Tibial artery (tissue), 4 donors: ENCODE data around the gene ADARB1.
A peak's percentile ranks its signal among the peaks of the same experiment; 100 is the strongest.

Experiments used
- DNase-seq, 2 donors: peaks; one replicate each; pipeline ENCODE4 v3.0.0-alpha.2; 2019
- H3K27ac ChIP-seq, 2 donors: fragments of 200-600 bp; sonication (generic) in 1 of 2; 1 replicate in 1 of 2; 2 replicates in 1 of 2; pipeline ENCODE4 v1.5.1; 2018 to 2019; ENCODE audit warnings: mild to moderate bottlenecking in 1 of 2
- H3K27me3 ChIP-seq, 2 donors: fragments of 200-600 bp; sonication (generic) in 1 of 2; one replicate each; pipeline versions ENCODE4 v1.5.1 to v1.6.0; 2016 to 2019
- H3K36me3 ChIP-seq, 3 donors: fragments of 200-600 bp; sonication (generic) in 2 of 3; one replicate each; pipeline ENCODE4 v1.5.1; 2016 to 2019; ENCODE audit warnings: mild to moderate bottlenecking in 2 of 3
- H3K4me1 ChIP-seq, 4 donors: fragments of 200-600 bp; sonication (generic) in 2 of 4; 1 replicate in 3 of 4; 2 replicates in 1 of 4; pipeline ENCODE4 v1.5.1; 2016 to 2019
- H3K4me3 ChIP-seq, 2 donors: fragments of 200-600 bp; sonication (generic) in 1 of 2; 1 replicate in 1 of 2; 2 replicates in 1 of 2; pipeline ENCODE4 v1.5.1; 2018 to 2019; ENCODE audit warnings: mild to moderate bottlenecking in 2 of 2
- H3K9me3 ChIP-seq, 3 donors: fragments of 200-600 bp; sonication (generic) in 1 of 3; one replicate each; pipeline ENCODE4 v1.5.1; 2016 to 2019
- CTCF ChIP-seq, 2 experiments: fragments of 200-600 bp in 1 of 2; fragments of 450-650 bp in 1 of 2; IDR thresholded peaks; one replicate each; pipeline ENCODE4 v1.5.1; 2017 to 2019; ENCODE audit warnings: antibody characterized with exemption in 2 of 2, mild to moderate bottlenecking in 1 of 2, moderate library complexity in 1 of 2
- intact Hi-C: fragments of 100-400 bp; cut with DNase I; formaldehyde crosslinking; loops from one replicate; pipeline ENCODE4 v1.15.0; 2023; ENCODE audit warnings: low total_unique reads

The ADARB1 gene

DNA sequence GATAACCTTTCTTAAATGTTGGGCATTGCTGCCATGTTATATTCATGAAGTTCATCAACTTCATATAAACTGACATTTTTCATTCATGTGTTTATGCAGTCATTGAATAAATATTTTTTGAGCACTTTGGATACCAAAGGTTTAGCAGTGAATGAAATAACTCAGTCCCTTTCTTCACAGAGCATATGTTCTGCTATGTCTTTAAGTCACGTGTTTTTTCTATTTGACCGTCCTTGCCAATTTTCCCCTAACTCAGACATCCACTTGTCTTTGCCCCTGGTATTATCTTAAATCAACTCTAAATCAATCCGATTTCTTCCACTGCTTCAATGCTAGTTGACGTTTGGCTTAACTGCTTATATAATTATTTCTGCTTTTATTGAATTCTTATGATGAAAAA is 16.6 kb downstream of the ADARB1 start:
- Histone ChIP-seq H3K36me3 (no peaks in the 10 kb centered on the region), H3K4me3 (no peak overlapping the region), H3K27me3 (no peaks in the 10 kb centered on the region), H3K4me1 (peaks cover 0 to 100% (median 70%) of the 10 kb centered on the region in 4 donors), H3K27ac (peak overlapping the region; percentile 42 to 66), H3K9me3 (no peaks in the 10 kb centered on the region)
- TF ChIP-seq CTCF (IDR thresholded peaks at IDR 0.05), result no peak
- intact Hi-C loops, result no loop called here
- DNase-seq, result no peak

GRCh38 chr21:45091550-45092322 is 17.4 kb downstream of the ADARB1 start:
- no peak overlapping the region for H3K4me3 ChIP-seq
- H3K27ac ChIP-seq, result peak overlapping the region; percentile 42 to 66
- peaks cover 0 to 100% (median 69%) of the 10 kb centered on the region in 4 donors for H3K4me1 ChIP-seq
- no peaks in the 10 kb centered on the region for H3K9me3 ChIP-seq
- TF ChIP-seq CTCF (IDR thresholded peaks at IDR 0.05), result no peak
- no peak for DNase-seq
- no peaks in the 10 kb centered on the region for H3K27me3 ChIP-seq
- intact Hi-C loops, result no loop called here
- no peaks in the 10 kb centered on the region for H3K36me3 ChIP-seq

GRCh38 chr21:45093035-45093532 is 18.7 kb downstream of the ADARB1 start:
- Histone ChIP-seq H3K4me3 (peak overlapping the region; percentile 8 to 15), H3K9me3 (no peaks in the 10 kb centered on the region), H3K36me3 (no peaks in the 10 kb centered on the region), H3K27me3 (no peaks in the 10 kb centered on the region), H3K27ac (peak overlapping the region; percentile 63 to 66), H3K4me1 (peaks cover 0 to 100% (median 70%) of the 10 kb centered on the region in 4 donors)
- intact Hi-C loops, result no loop called here
- peak in 1 of 2 donors; percentile 63 for DNase-seq
- TF ChIP-seq CTCF (IDR thresholded peaks at IDR 0.05), result no peak

GRCh38 chr21:45094412-45094811 is 20.0 kb downstream of the ADARB1 start:
- Histone ChIP-seq H3K4me3 (no peak overlapping the region), H3K27me3 (no peaks in the 10 kb centered on the region), H3K9me3 (no peaks in the 10 kb centered on the region), H3K36me3 (no peaks in the 10 kb centered on the region), H3K4me1 (peaks cover 0 to 100% (median 81%) of the 10 kb centered on the region in 4 donors), H3K27ac (peak overlapping the region; percentile 63 to 66)
- intact Hi-C loops, result no loop called here
- no peak for TF ChIP-seq CTCF (IDR thresholded peaks at IDR 0.05)
- DNase-seq, result no peak

DNA sequence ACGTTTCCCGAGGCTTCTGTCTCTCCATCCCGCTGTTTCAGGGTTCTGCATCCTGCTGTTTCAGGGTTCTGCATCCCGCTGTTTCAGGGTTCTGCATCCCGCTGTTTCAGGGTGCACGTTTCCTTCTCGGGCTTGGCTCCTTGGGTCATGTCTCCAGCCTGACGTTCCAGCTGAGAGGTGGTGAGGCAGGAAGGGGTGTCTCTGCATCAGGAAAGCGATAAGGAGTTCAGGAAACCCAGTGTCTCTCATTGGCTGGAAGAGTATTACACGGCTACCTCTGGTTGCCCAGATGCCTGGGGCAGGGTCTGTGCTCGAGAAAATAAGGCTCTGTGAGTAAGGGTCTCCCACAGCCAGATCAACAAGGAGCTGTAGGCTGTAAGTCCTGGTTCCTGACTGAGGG is 21.1 kb downstream of the ADARB1 start:
- Histone ChIP-seq H3K36me3 (no peaks in the 10 kb centered on the region), H3K4me1 (peaks cover 0 to 100% (median 89%) of the 10 kb centered on the region in 4 donors), H3K9me3 (no peaks in the 10 kb centered on the region), H3K27ac (peak overlapping the region; percentile 63 to 66), H3K27me3 (no peaks in the 10 kb centered on the region), H3K4me3 (no peak overlapping the region)
- intact Hi-C loops, result no loop called here
- DNase-seq, result no peak
- no peak for TF ChIP-seq CTCF (IDR thresholded peaks at IDR 0.05)
